IMR-90 (cell line): ENCODE measurements around the gene HIF1A. TPM values are rescaled to one million over a fixed set of nuclear protein-coding genes. Genes with fewer than 3 reads are reported as not detected.

Experiments
- ATAC-seq: fragments of 200-7000 bp; cut with Tn5 transposase; 2 replicates; pipeline ENCODE4 v1.9.1; 2020; ENCODE audit warnings: low read depth, mild to moderate bottlenecking, moderate library complexity
- BruUV-seq: library from RNA; stranded (reverse); fragments of 400-500 nt; replicated peaks from 2 replicates; lab custom pipeline; 2021; lab: Mats Ljungman, UMichigan
- CTCF ChIA-PET: fragments of 300-600 bp; formaldehyde crosslinking; extraction: SDS; loops from one replicate; lab custom pipeline; 2021; ENCODE audit warnings: antibody characterized with exemption; lab: Yijun Ruan, JAX
- POLR2A ChIA-PET: fragments of 300-600 bp; sonication (Branson Sonifier 250); formaldehyde crosslinking; loops from one replicate; lab custom pipeline; 2022; ENCODE audit warnings: antibody characterized with exemption; ENCODE audit not compliant: unreplicated experiment; lab: Charles Lee
- DNase-seq: peaks from one replicate; pipeline ENCODE4 v3.0.0; 2013
- H2AFZ ChIP-seq: replicated peaks from 2 replicates; pipeline ENCODE3; 2013; ENCODE audit warnings: low read length, mild to moderate bottlenecking; ENCODE audit not compliant: poor library complexity
- H2AK5ac ChIP-seq: 2 replicates; pipeline ENCODE4 v1.6.1; 2013; ENCODE audit warnings: low read depth, low read length, inconsistent platforms
- H2AK9ac ChIP-seq: replicated peaks from 2 replicates; pipeline ENCODE3; 2013; ENCODE audit warnings: mild to moderate bottlenecking, low read depth, low read length, moderate library complexity; ENCODE audit not compliant: poor library complexity
- H2BK120ac ChIP-seq: 2 replicates; pipeline ENCODE4 v1.6.1; 2013; ENCODE audit warnings: low read depth, low read length, inconsistent platforms
- H2BK15ac ChIP-seq: 3 replicates; pipeline ENCODE4 v1.6.1; 2013; ENCODE audit warnings: low read depth, low read length, inconsistent platforms
- H2BK20ac ChIP-seq: 2 replicates; pipeline ENCODE4 v1.6.1; 2013; ENCODE audit warnings: low read depth, mild to moderate bottlenecking, inconsistent platforms, low read length, moderate library complexity
- H2BK5ac ChIP-seq: 2 replicates; pipeline ENCODE4 v1.6.1; 2013; ENCODE audit warnings: mild to moderate bottlenecking, low read depth, low read length, inconsistent platforms; ENCODE audit not compliant: poor library complexity, severe bottlenecking
- H3K14ac ChIP-seq: replicated peaks from 2 replicates; pipeline ENCODE4 v1.6.1; 2013; ENCODE audit warnings: low read depth, low read length, inconsistent platforms
- H3K18ac ChIP-seq: 2 replicates; pipeline ENCODE4 v1.6.1; 2013; ENCODE audit warnings: low read depth, low read length, control low read depth
- H3K23ac ChIP-seq: 2 replicates; pipeline ENCODE4 v1.6.1; 2013; ENCODE audit warnings: low read depth, low read length, inconsistent platforms
- H3K27ac ChIP-seq: 2 replicates; pipeline ENCODE4 v1.5.1; 2013; ENCODE audit warnings: mild to moderate bottlenecking, control low read depth, low read length; ENCODE audit not compliant: insufficient read depth
- H3K27me3 ChIP-seq: 2 replicates; pipeline ENCODE4 v1.6.1; 2013; ENCODE audit warnings: low read length; ENCODE audit not compliant: control insufficient read depth, insufficient read depth
- H3K36me3 ChIP-seq: 2 replicates; pipeline ENCODE4 v1.6.1; 2013; ENCODE audit warnings: low read length, mixed read lengths; ENCODE audit not compliant: control insufficient read depth, insufficient read depth
- H3K4ac ChIP-seq: 2 replicates; pipeline ENCODE4 v1.6.1; 2013; ENCODE audit warnings: low read depth, low read length, inconsistent platforms
- H3K4me1 ChIP-seq: 2 replicates; pipeline ENCODE4 v1.6.1; 2013; ENCODE audit warnings: low read length, mixed read lengths; ENCODE audit not compliant: control insufficient read depth, insufficient read depth
- H3K4me2 ChIP-seq: 2 replicates; pipeline ENCODE4 v1.6.1; 2013; ENCODE audit warnings: low read depth, mild to moderate bottlenecking, control low read depth, low read length, moderate library complexity
- H3K4me3 ChIP-seq: 2 replicates; pipeline ENCODE4 v1.5.1; 2013; ENCODE audit warnings: low read depth, mild to moderate bottlenecking, control low read depth, low read length, moderate library complexity; ENCODE audit not compliant: insufficient read depth
- H3K56ac ChIP-seq: 2 replicates; pipeline ENCODE4 v1.6.1; 2013; ENCODE audit warnings: low read length, inconsistent platforms; ENCODE audit not compliant: insufficient read depth; ENCODE audit errors: extremely low read depth
- H3K79me1 ChIP-seq, 2 experiments: 2 replicates each; pipeline ENCODE4 v1.6.1; 2013; ENCODE audit warnings: low read length in 2 of 2, inconsistent platforms in 1 of 2, low read depth in 1 of 2
- H3K9ac ChIP-seq: 2 replicates; pipeline ENCODE4 v1.6.1; 2013; ENCODE audit warnings: low read depth, low read length, control low read depth
- H3K9me1 ChIP-seq: 2 replicates; pipeline ENCODE4 v1.6.1; 2013; ENCODE audit warnings: low read length, inconsistent platforms; ENCODE audit not compliant: insufficient read depth
- H3K9me3 ChIP-seq: 2 replicates; pipeline ENCODE4 v1.6.1; 2013; ENCODE audit warnings: low read length; ENCODE audit not compliant: control insufficient read depth, insufficient read depth
- H4K20me1 ChIP-seq: 2 replicates; pipeline ENCODE4 v1.6.1; 2013; ENCODE audit warnings: low read length, inconsistent platforms; ENCODE audit not compliant: insufficient read depth
- H4K5ac ChIP-seq: 2 replicates; pipeline ENCODE4 v1.6.1; 2013; ENCODE audit warnings: mild to moderate bottlenecking, low read depth, low read length, control low read depth
- H4K8ac ChIP-seq, 2 experiments: 2 replicates each; pipeline ENCODE4 v1.6.1; 2013; ENCODE audit warnings: low read depth in 2 of 2, low read length in 2 of 2, control low read depth in 1 of 2, inconsistent platforms in 1 of 2
- H4K91ac ChIP-seq: 2 replicates; pipeline ENCODE4 v1.6.1; 2013; ENCODE audit warnings: low read depth, low read length, inconsistent platforms; ENCODE audit not compliant: insufficient read depth
- CEBPB ChIP-seq: IDR thresholded peaks from 2 replicates; pipeline ENCODE4 v1.6.1; 2012; ENCODE audit warnings: low read depth, low read length, improper control_type of control experiment
- FOS ChIP-seq: fragments of 150-350 bp; IDR thresholded peaks from 2 replicates; pipeline ENCODE4 v1.6.1; 2016; ENCODE audit warnings: low read depth, low read length
- WGBS, 2 experiments: methylation state at CpG; one replicate each; pipeline versions ENCODE4 v1.1.5 to v1.1.7; 2013; ENCODE audit warnings: missing lambda C conversion rate in 2 of 2; ENCODE audit not compliant: insufficient read length in 1 of 2; ENCODE audit errors: extremely low coverage in 2 of 2; 5-methylcytosine and 5-hydroxymethylcytosine counted together
- dilution Hi-C: fragments of 300-500 bp; cut with HindIII; formaldehyde crosslinking; loops from one replicate; pipeline ENCODE4 v1.14.3; 2018; ENCODE audit warnings: low sequenced_read_pairs; ENCODE audit not compliant: unreplicated experiment
- in situ Hi-C: fragments of 300-500 bp; cut with MboI; formaldehyde crosslinking; loops from 3 replicates; pipeline ENCODE4 v1.14.3; 2019; ENCODE audit warnings: low sequenced_read_pairs, inconsistent platforms, mixed read lengths
- intact Hi-C: fragments of 100-400 bp; cut with micrococcal nuclease; formaldehyde crosslinking; loops from 2 replicates; pipeline ENCODE4 v1.10.0; 2022
- polyA plus RNA-seq, 3 experiments: library from polyadenylated mRNA; depleted of rRNA; stranded (reverse); fragments of >200 nt; gene quantifications; 2 replicates each; pipeline ENCODE4 v1.2.3, GENCODE V29; 2012; ENCODE audit warnings: low replicate concordance in 1 of 3
- total RNA-seq: library from RNA; depleted of rRNA; stranded (reverse); fragments of >200 nt; gene quantifications from 2 replicates; pipeline ENCODE4 v1.2.3, GENCODE V29; 2012

Gene HIF1A
- total and polyA plus RNA-seq, 2 of the 4 experiments (the other 2 are of a cell fraction), result 128 to 301 TPM

- Histone ChIP-seq H3K14ac (no peak overlapping the region), H2AFZ (no peak overlapping the region), H3K18ac (no peak overlapping the region), H3K23ac (no peak overlapping the region), H3K36me3 (peaks cover 68% of the 10 kb centered on the region), H2BK120ac (no peak overlapping the region), H2BK5ac (no peak overlapping the region), H4K91ac (no peak overlapping the region), H2BK20ac (no peak overlapping the region), H2BK15ac (no peak overlapping the region), H4K8ac (no peak overlapping the region), H3K79me1 (peaks cover 16 to 33% of the 10 kb centered on the region in 2 experiments), H3K56ac (no peak overlapping the region), H3K9me3 (no peaks in the 10 kb centered on the region), H3K4me2 (no peak overlapping the region), H3K27me3 (no peaks in the 10 kb centered on the region), H4K20me1 (peaks cover 12% of the 10 kb centered on the region), H3K27ac (no peak overlapping the region), H3K9ac (no peak overlapping the region), H3K4ac (no peak overlapping the region), H3K4me1 (peaks cover 2% of the 10 kb centered on the region), H2AK9ac (no peak overlapping the region), H3K4me3 (no peak overlapping the region), H3K9me1 (peaks cover 2% of the 10 kb centered on the region; the same call in 1 of the 2 replicates), H4K5ac (no peak overlapping the region), H2AK5ac (no peak overlapping the region)
- in situ Hi-C loops (no loop called here), intact Hi-C loops (no loop called here), dilution Hi-C loops (no loop called here)
- WGBS, 2 experiments, result 95% methylated on average over 4 of the region's 6 CpGs; no CpG with 5 or more reads in 1 of the 2 experiments
- ATAC-seq, result no peak
- ChIA-PET CTCF (interaction anchor here (0.6 to 1.7 kb wide), 2 partner anchors 96 to 193 kb away, joined by 4 to 10 read pairs; no protein-coding TSS in a partner anchor), POLR2A (interaction anchor here (0.5 to 0.7 kb wide), 2 partner anchors 25 to 1981 kb away, joined by 3 read pairs; no protein-coding TSS in a partner anchor)
- TF ChIP-seq CEBPB (no peak), FOS (no peak)
- BruUV-seq, result no TSS peak
- no peak for DNase-seq
Measured at GRCh38 chr14:61742371-61742770, 47.1 kb downstream of the HIF1A start.
